Measurements from ENCODE around the gene KBTBD12.
A peak's percentile ranks its signal among the peaks of the same experiment; 100 is the strongest.
"Not testable (repeated sequence)": the region's sequence is repeated elsewhere in the genome, so short reads cannot be mapped to it uniquely, and the experiment has no call there.

The KBTBD12 gene

DNA sequence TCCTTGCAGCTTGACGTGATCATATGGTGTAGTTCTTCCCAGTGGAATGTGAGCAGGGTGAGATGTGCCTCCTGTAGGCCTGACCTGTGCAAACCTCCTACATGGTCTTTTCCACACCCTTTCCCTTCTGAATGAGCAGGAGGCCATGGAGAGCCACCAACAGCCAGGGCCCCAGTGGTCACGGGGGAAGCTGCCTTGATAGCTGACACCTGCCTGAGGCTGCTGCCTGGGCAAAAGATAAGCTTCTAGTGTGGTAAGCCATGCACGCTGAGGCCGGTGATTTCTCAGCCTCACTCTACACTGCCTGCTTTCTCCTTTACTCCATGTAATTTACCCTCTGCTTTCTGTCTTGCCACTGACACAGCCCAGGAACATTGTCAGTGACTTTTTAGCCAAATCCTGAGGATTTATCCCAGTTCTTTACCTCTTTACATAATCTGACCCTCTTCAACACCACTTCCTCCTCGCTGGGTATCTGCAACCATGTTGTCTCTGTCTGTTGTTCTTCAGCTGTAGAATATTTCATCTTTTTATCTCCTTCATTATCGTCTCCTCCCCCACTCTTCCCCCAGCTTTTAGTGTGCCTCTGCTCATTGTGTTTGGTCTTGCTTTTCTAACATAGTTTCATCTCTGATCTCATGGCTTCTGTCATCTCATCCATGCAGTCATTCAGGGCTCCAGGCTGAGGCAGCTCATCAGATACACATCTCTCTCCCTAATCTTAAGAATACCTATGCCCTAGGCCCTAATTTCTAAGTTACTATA, 11.2 kb upstream of the KBTBD12 start:
- DNase-seq = no peak

DNA sequence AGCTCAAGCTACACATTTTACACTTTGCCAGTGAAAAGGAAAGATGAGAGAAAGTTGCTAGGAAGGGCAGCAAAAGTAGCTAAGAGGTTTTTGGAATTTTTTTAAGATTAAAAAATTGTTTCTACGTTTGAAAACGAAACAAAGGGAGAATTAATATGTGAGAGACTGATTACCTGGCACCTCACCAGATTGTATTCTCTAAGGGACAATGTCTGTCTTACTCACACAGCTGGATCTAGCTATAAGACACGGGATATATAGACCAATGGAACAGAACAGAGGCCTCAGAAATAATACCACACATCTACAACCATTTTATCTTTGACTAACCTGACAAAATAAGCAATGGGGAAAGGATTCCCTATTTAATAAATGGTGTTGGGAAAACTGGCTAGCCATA, 9.5 kb upstream of the KBTBD12 start:
- DNase-seq = no peak

GRCh38 chr3:127906653-127907052, 8.4 kb upstream of the KBTBD12 start:
- DNase-seq = not testable (repeated sequence)

DNA sequence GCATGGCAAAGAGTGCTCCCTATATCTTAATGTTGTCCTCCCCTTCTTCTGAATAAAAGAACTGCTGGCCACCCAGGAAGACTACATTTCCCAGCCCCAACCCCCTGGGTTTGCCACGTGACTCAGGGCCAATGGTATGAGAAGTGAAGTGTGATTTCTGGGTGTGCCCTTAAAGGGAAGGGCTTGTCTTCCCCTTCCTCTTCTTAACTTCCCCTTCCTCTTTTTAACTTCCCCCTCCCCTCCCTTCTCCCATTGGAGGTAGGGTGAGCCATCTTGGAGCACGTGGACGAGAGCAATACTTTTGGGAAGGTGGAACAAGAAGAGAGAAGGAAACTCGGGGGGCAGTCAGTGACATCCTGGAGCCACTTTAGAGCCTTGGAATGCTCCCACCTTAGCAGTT, 6.8 kb upstream of the KBTBD12 start:
- DNase-seq = no peak

DNA sequence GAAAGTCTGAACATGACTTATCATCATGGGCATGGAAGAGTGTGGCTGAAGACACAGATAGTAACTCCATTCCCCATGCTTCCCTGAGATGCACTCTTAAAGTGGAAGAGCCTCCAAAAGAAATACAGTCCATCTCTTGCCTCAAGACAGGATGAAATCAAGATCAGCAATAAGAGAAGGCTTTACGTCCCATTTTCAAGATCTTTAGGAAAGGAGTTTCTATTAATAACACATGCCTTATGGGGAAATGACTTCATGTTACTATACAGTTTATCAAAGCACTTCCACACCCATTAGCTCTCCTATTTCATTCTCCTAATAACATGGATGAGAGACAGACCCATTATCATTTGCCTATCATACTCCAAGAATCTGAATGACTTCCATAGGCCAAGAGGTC, 6.1 kb upstream of the KBTBD12 start:
- DNase-seq = no peak

- DNase-seq = no peak
Measured at GRCh38 chr3:127909646-127910045, 5.4 kb upstream of the KBTBD12 start.

- DNase-seq = no peak
Measured at GRCh38 chr3:127911421-127911931, 3.6 kb upstream of the KBTBD12 start.

DNA sequence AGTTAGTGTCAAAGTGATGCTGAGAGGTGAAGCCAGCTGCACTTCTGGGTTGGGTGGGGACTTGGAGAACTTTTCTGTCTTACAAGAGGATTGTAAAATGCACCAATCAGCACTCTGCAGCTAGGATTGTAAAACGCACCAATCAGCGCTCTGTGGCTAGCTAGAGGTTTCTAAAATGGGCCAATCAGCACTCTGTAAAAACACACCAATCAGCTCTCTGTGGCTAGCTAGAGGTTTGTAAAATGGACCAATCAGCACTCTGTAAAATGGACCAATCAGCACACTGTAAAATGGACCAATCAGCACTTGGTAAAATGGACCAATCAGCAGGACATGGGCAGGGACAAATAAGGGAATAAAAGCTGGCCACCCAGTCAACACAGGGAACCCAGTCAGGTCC, 1.2 kb upstream of the KBTBD12 start:
- peak; percentile 65 for DNase-seq

GRCh38 chr3:127914584-127914983, 448 bp upstream of the KBTBD12 start:
- peak; percentile 61 for DNase-seq

DNA sequence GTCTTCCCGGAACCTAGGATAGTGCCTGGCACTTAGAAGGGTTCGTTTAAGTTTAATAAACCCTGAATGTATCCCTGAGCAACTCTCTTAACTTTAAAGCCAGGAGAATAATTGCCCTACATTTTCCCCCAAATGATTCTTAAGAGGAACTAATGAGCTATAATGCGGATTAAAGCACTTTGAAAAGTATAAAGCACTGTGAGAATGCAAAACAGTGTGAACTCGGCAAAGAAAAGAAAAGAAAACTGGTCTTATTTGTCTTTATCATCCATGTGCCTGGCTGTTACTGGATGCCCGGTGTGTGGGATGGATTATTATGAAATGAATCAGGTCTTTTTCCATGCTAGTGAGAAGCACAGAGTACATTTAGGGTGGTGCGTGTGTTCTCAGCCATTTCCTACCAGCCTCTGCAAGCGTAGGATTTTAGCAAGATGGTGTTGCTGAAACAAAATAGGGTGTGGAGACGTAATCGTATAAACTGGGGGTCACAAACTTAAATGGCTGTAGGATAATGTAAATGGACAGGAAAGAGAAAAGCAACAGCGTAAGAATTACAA, 983 bp downstream of the KBTBD12 start:
- peak; percentile 59 for DNase-seq

- no peak for DNase-seq
Measured at GRCh38 chr3:127920738-127921137, 5.7 kb downstream of the KBTBD12 start.

GRCh38 chr3:127923611-127924010, 8.6 kb downstream of the KBTBD12 start:
- DNase-seq = no peak

DNA sequence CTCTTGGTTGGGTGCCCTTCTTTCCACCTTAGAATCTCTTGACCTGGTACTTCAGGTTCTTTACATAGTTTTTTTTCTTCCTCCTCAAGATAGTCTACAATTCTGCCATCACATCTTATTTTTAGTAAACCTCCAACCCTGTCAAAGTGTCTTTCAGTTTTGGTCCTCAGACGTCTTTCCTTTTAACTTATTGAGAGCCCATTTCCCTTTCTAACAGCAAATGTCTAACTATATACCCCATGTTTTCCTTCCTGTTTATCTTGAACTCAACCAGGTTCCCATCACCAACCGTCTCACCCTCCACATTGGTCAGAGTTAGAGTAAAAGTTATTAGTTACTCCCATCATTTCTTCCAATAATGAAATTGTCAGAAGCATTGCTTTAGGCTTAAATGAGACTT, 10.4 kb downstream of the KBTBD12 start:
- no peak for DNase-seq

GRCh38 chr3:127927829-127928604, 13.0 kb downstream of the KBTBD12 start:
- DNase-seq = no peak

DNA sequence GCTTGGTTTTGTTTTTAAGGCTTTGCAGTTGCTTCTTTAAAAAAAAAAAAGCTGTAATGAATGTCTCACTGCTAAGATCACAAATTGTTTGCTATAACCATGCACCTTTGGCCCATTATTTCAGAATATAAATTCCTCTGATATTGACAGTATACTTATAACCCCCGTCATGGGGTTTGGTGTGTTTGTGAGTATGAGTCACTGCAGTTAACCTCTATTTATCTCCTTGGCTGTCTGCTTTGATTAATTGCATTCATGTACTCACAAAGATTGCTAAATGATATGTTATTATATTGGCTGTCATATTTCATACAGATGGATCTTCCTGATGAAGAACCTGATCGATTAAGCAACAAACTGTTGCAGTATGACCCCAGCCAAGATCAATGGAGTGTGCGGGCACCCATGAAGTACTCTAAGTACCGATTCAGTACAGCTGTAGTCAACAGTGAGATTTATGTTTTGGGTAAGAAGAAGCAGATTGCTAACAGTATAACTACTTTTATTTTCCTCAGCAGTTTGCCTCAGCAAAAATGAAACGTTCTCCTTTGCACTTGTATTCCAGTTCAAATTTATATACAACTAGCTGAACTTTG, 14.9 kb downstream of the KBTBD12 start:
- peak; percentile 3 for DNase-seq

DNA sequence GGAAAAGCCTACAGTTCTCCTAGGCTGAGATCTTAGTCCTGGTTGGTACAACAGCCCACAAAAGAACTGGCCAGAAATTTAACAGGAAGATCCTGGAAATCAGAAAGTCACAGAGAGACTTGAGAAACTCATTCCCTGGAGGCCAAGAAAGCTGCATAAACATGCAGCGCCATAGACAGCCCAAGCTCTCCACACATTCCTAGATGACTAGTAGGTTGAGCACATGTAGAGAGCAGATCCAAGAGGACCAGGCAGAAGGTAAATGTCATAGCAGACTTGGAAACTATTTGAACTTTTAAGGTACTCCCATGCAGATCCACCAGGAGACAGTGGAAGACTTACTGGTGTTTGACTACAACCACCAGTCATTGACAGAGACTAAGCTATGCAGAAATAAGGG, 18.4 kb downstream of the KBTBD12 start:
- no peak for DNase-seq

DNA sequence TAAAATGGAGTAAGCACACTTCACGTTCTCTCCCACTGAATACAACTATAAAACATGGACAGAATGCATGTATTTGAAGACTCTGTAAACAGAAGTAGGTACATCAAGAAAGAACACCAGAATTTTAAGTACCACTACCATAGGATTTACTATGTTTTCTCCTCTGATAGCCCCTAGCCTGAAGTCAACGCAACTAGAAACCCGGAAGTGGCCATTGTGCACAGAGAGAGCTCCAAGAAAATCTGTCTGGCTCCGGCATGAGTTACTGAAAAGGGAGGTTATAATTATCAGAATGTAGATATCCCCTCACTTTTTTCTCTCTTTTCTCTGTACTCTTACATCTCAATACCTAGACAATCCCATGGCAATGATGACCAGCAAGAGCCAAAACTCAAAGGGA, 23.8 kb downstream of the KBTBD12 start:
- DNase-seq = no peak

DNA sequence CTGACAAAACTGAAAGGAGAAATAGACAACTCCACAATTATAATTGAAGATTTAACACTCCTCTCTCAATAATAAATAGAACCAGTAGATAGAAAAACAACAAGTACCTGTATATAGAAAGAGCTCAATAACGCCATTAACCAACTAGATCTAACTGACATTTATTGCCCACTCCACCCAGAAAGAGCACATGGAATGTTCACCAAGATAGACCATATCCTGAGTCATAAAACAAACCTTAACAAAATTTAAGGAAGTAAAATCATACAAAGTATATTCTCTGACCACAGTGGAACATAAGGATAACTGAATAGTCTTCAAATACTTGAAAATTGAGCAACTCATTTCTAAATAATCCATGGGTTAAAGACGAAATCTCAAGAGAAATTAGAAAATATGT, 25.1 kb downstream of the KBTBD12 start:
- DNase-seq = no peak

DNA sequence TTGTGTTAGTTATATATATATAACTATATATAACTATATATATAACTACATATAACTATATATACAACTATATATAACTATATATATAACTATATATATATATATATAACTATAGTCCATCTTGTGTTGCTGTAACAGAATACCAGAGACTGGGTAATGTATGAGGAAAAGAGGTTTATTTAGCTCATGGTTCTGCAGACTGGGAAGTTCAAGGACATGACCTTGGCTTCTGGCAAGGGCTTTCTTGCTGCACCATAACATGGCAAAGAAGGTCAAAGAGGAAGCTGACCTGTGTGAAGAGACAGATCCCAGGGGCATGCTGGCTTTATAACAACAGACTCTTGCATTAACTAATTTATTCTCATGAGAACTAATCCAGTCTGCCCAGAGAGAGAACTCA, 27.6 kb downstream of the KBTBD12 start:
- no peak for DNase-seq

DNA sequence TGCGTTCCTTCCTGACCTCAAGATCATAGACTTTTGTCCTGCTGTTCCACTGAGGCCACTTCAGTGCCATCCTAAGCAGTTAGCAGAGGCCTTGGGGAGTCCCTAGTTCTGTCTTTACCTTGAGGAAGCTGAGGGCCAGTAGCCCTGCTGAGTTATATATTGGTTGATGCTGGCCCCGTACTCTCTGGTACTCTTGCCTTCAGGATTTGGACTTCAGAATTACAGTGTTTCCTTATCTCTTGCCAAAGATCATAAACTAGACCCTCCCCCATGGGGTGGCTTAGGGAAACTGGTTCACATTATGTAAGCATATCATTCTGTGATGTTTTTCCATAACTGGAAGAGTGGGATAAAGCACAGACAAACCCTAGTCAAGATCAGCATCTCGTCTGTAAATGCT, 33.2 kb downstream of the KBTBD12 start:
- DNase-seq = no peak

DNA sequence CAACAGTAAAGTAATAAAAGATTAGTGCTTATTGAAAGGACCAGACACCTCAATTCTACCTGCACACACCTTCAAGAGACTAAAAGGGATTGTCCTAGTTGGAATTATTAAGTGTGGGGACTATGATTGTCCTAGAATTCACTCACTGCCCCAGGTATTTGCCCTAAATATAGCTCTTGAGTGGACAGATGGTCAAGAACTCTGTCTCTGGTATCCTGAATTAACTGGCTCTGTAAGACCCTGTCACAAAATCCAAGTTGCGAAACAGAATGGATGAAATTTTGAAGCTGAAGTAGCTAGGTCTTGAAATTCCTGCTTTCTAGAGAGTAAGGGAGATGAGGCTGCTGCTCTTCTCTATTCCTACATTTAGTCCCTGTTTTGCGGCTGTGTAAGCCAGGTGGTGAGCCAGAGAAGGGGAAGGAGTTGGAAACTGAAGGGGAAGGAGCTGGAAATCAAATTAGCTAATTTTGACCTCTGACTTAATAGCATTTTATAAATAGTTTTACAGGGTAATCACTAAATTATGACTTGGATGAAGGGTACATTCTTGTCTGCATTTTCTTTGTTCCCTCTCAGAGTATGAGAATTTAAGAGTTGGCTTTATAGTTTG, 34.5 kb downstream of the KBTBD12 start:
- no peak for DNase-seq

GRCh38 chr3:127951276-127951675, 36.2 kb downstream of the KBTBD12 start:
- no peak for DNase-seq
